ENCODE results near the gene GABRR1.

The GABRR1 gene

DNA sequence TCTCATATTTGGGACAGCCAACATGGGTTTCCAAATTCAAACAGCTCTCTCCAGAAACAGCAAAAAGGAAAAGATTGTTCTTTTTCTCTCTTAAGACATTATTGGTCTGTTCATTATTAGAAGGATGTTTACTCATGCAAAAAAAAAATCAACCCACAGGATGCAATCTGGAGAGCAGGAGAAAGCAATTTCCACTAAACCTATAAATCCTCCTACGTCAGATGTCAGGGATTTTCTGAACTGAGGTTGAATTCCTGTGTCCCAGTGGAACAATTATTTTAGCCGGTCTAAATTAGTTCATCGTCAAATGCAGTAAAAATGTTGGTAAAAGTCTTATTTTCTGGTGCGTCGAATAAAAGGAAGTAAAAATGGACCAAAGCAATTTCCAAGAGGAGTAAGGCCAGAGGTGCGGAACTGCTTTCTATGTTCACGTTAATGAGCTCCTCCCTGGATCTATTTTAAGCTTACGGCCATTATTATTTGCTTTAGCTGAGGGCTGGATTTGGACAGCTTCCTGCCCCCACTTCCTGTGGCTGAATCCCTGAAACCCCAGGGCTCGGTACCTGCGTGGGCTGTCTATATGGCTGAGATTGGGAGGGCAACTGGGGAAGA lies at the start of gene GABRR1:
Gene GABRR1 (minus strand): TSS at position 60 of the 612 bp plus-strand sequence. CDS start 36 bp downstream, at position 24.
- DNase-seq (ENCODE audit: low read depth) = no peak
- TF ChIP-seq, protein P1, sequence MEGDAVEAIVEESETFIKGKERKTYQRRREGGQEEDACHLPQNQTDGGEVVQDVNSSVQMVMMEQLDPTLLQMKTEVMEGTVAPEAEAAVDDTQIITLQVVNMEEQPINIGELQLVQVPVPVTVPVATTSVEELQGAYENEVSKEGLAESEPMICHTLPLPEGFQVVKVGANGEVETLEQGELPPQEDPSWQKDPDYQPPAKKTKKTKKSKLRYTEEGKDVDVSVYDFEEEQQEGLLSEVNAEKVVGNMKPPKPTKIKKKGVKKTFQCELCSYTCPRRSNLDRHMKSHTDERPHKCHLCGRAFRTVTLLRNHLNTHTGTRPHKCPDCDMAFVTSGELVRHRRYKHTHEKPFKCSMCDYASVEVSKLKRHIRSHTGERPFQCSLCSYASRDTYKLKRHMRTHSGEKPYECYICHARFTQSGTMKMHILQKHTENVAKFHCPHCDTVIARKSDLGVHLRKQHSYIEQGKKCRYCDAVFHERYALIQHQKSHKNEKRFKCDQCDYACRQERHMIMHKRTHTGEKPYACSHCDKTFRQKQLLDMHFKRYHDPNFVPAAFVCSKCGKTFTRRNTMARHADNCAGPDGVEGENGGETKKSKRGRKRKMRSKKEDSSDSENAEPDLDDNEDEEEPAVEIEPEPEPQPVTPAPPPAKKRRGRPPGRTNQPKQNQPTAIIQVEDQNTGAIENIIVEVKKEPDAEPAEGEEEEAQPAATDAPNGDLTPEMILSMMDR (conservative IDR thresholded peaks at IDR 0.05; ENCODE audit: low read length) = no peak
- H3K4me3 ChIP-seq (ENCODE audit: low read length) = no peak within 1 kb of the TSS

GRCh38 chr6:89264296-89264695 lies 47.1 kb upstream of the GABRR1 start:
- TF ChIP-seq, protein P1 (conservative IDR thresholded peaks at IDR 0.05; ENCODE audit: low read length) = no peak
- no peak for DNase-seq (ENCODE audit: low read depth)
- no peak overlapping the region for H3K4me3 ChIP-seq (ENCODE audit: low read length)

DNA sequence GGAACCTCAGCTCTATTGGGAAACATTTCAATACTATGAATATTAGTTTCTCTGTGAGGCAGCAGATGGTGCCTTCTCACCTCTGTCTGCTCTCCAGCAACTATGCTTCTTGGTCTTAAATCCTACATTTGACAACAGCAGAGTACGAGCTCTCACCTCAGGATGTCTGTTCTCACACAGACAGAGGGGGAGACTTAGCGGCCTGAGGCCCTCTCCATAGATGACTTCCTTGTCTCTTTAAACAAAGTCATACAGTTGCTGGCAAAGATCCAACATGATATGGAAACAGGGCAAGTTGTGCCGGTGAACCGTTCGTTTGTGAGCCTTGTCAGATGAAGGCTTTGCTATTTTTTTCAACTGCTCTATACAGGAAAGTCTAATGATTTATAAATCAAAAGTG lies 43.7 kb upstream of the GABRR1 start:
- TF ChIP-seq, protein P1 (conservative IDR thresholded peaks at IDR 0.05; ENCODE audit: low read length) = no peak
- H3K4me3 ChIP-seq (ENCODE audit: low read length) = no peak overlapping the region
- no peak for DNase-seq (ENCODE audit: low read depth)

DNA sequence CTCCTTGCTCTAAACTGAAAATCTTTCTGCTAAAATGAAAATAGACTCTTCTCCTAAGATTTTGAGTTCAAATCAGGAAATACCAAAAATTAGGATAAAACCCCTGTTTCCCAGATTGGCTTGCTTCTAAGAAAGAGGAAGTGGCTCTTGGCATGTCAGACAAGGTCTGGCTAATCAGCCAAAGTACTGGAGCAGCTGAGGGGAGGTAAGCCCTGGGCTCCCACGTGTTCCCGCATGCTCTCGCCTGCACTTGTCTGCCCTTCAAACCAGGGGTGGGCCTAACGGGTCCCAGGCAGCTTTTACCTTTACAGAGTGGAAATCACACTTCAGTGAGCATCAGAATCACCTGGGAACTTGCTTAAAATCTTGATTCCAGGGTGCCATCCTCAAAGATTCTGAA lies 43.2 kb upstream of the GABRR1 start:
- H3K4me3 ChIP-seq (ENCODE audit: low read length) = no peak overlapping the region
- TF ChIP-seq, protein P1 (conservative IDR thresholded peaks at IDR 0.05; ENCODE audit: low read length) = no peak
- DNase-seq (ENCODE audit: low read depth) = no peak

- TF ChIP-seq, protein P1 (conservative IDR thresholded peaks at IDR 0.05; ENCODE audit: low read length) = no peak
- DNase-seq (ENCODE audit: low read depth) = no peak
- no peak overlapping the region for H3K4me3 ChIP-seq (ENCODE audit: low read length)
Observed at GRCh38 chr6:89258912-89259311, 41.8 kb upstream of the GABRR1 start.

- no peak overlapping the region for H3K4me3 ChIP-seq (ENCODE audit: low read length)
- TF ChIP-seq, protein P1 (conservative IDR thresholded peaks at IDR 0.05; ENCODE audit: low read length) = no peak
- no peak for DNase-seq (ENCODE audit: low read depth)
Observed at GRCh38 chr6:89257781-89258180, 40.6 kb upstream of the GABRR1 start.

DNA sequence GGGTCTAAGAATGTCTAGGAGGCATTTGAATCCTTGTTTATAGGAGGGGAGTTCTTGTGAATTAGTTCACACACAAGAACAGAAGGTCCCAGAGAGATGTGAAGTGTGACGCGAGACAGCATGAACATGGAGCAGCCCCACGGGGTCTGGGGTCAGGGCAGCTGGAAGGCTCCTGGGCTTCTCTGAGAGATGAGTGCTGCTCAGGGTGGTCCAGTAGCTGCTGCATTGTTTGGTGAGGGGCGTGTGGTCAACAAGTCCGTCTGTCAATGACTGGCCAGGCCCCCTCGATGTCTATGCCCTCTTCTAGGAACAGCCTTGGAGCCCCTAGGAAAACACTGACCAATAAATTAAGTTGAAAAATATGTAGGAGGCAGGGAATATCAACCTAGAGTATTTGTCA lies 40.2 kb upstream of the GABRR1 start:
- no peak for DNase-seq (ENCODE audit: low read depth)
- TF ChIP-seq, protein P1 (conservative IDR thresholded peaks at IDR 0.05; ENCODE audit: low read length) = no peak
- H3K4me3 ChIP-seq (ENCODE audit: low read length) = no peak overlapping the region
